Neural cell (in vitro differentiated cells): ENCODE data around the gene SPOCK3.

Source experiments
- CTCF ChIP-seq: fragments of 450-650 bp; IDR thresholded peaks from 2 replicates; pipeline ENCODE4 v1.5.1; 2014; ENCODE audit warnings: antibody characterized with exemption, mild to moderate bottlenecking, moderate library complexity; ENCODE audit not compliant: poor library complexity, severe bottlenecking
- EP300 ChIP-seq: fragments of 450-650 bp; conservative IDR thresholded peaks from 2 replicates; pipeline ENCODE4 v1.6.1; 2014; ENCODE audit warnings: antibody characterized with exemption, mild to moderate bottlenecking, moderate library complexity; ENCODE audit not compliant: poor library complexity, severe bottlenecking
- EZH2 ChIP-seq: fragments of 200-600, 300-800 bp; shearing (Covaris generic), sonication (generic); IDR thresholded peaks from 2 replicates; pipeline ENCODE4 v1.6.1; 2014; ENCODE audit warnings: antibody characterized with exemption, low read length, borderline replicate concordance, mild to moderate bottlenecking; ENCODE audit not compliant: insufficient read depth, poor library complexity, severe bottlenecking
- TAF1 ChIP-seq: IDR thresholded peaks from 2 replicates; pipeline ENCODE4 v1.6.1; 2012; ENCODE audit warnings: low read depth

GRCh38 chr4:166930464-166930863 lies 303.8 kb downstream of the SPOCK3 start:
- no peak for TF ChIP-seq CTCF
- no peak for TF ChIP-seq EZH2
- TF ChIP-seq EP300, result peak; percentile 59
- TF ChIP-seq TAF1, result no peak
